HG03039 (cell line): ENCODE data around the gene APMAP.
A peak's percentile ranks its signal among the peaks of the same experiment; 100 is the strongest.

ENCODE experiments used
- ATAC-seq: cut with Tn5 transposase; IDR thresholded peaks from one replicate; pipeline ENCODE4 v1.9.1; 2021; ENCODE audit warnings: mild to moderate bottlenecking, moderate library complexity; ENCODE audit not compliant: unreplicated experiment

Gene APMAP, protein sequence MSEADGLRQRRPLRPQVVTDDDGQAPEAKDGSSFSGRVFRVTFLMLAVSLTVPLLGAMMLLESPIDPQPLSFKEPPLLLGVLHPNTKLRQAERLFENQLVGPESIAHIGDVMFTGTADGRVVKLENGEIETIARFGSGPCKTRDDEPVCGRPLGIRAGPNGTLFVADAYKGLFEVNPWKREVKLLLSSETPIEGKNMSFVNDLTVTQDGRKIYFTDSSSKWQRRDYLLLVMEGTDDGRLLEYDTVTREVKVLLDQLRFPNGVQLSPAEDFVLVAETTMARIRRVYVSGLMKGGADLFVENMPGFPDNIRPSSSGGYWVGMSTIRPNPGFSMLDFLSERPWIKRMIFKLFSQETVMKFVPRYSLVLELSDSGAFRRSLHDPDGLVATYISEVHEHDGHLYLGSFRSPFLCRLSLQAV

DNA sequence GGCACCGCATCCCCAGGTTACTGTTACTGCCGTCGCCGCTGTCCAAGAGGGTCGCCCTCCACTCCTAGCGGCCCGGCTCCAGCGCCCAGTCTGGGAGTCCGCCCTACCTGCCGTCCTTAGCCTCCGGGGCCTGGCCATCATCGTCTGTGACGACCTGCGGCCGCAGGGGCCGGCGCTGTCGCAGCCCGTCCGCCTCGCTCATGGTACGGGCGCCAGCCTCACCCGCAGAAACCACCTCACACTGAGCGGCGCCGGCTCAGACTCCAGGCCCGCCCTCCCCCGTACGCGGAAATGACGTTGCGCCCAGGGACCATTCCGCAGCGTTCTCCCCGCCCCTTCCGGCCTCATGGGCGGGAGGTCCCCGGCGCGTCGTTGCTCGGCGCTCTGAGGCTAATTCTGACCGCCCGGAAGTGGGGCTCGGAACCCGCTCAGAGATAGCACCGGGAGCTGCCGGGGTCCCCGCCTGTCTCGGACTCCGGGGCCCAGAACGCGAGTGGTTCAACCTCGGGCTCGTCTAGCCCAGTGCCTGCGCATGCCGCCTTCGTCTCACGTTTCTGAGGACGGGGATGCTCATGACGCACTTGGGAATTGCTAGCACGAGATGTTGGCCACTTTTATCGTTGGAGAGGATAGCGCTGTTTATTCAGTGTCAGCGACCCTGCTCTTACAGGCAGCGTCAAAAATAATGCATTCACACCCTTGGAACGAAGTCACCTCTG is at the start of gene APMAP:
TSS of gene APMAP (minus strand) at position 265 of the 719 bp plus-strand sequence. CDS start at position 202, 63 bp downstream.
- peak; percentile 97 for ATAC-seq

DNA sequence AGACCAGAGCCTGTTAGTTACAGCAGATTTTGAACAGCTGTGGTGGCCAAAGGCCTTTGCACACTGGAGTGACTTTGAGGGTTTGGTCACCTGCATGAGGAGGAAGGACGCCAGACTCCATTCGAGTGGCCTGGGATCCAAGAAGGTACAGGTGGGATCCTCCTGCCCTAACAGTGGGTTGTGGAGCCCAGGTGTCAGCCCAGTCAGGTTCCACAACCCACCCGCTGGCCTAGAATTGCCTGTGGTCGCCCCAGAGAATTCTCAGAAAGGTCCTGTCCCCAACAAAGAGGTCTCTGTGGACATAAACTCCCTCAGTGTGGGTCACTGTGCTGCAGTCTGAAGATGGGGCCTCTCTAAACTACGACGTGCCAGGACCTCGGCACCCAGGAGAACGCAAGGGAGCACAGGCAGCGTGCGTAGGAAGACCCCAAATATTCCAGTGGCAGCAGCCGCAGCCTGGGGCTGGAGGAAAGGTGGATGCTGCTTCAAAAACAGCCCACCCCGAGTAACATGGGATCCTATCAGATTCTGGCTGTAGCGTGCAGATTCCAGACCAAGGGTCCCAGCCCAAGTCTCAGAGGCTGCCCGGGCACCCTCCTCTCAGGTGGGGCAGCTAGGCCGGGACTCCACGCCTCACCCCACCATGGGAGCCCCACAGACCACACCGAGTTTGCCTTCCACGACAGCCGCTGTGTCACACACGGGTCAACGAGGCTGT is 49.4 kb upstream of the APMAP start:
- ATAC-seq, result no peak

DNA sequence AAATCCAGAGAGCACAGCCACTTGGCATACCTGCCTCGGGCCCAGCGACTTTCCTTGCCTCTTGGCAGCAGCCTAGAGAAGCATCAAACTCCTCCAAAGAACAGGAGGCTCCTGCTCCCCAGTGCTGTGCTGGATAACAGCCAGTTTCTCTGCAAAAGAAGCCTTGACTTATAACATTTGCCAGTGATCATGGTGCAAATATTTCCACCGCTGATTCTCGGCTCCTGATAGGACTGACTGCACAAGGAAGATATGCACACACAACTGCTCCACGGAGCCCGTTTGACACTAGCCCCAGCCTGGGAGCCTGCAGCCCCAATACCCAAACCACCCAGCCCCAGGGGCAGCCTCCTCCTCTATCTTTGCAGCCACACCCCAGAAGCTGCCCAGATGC is 47.9 kb upstream of the APMAP start:
- ATAC-seq, result no peak

DNA sequence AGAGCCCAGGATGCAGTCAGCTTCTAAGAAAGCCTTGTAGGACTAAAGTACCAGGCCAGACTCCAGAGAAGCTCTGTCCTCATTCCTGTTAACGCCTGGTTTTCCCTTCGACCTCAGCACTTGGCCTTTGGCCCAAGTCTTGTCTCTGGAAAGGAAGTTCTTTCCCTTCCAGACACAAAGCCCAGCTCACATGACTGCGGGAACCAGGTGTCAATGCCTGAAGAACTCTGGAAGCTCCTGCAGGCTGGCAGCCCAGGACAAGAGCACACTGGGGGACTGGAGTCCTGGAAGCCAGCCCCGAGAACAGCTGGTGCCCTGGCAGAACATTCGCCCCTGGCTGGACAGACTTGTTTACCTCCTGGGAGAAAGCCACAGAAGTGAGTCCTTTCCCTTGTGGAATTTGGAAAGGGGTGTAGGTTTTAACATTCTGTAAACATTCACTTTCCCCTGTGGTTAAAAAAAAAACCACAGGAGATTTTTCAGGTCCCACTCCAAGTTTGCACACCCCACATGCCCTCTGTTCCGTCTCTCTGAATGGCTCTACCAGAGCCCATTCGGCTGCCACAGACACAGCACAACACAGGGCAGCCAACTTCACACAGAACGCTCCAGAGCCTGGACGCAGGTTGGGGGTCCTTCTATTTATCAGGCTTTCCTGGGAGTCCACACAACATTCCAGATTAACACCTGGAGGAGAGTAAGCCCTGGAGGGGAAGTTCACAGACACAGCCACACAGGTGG is 47.3 kb upstream of the APMAP start:
- ATAC-seq, result no peak

DNA sequence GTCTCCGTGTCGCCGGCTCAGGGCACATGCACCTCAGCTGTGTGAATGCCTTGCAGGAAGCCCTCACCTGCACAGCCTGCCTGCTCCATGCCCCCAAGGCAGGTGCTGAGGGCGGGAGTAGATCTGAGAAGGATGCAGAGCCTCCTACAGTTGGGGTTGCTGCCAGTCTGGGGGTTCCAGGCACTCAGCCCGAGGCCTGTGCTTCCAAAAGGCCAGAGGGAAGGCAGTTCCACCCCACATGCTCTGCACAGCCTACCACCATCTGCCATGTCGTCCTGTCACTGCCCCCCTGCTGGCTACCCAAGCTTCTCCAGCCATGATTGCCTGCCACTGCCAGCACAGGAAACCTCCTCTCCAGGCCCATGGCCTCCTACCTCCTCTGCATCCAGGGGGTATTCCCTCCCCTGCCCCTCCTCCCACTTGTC is 46.1 kb upstream of the APMAP start:
- ATAC-seq, result no peak

DNA sequence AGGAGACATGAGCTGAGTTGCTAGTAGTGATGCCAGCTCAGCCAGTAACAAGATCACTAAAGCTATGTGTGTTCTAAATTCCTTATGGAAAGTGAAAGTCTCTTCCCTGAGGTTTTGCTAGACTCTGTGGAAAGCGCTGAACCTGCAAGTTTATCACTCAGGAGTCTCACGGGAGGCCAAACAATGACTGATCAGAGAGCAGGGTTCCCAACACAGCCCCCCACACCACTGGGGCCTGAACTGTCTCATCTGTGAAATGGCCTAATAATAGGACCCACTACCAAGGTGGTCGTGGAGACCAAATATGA is 45.5 kb upstream of the APMAP start:
- ATAC-seq, result no peak

DNA sequence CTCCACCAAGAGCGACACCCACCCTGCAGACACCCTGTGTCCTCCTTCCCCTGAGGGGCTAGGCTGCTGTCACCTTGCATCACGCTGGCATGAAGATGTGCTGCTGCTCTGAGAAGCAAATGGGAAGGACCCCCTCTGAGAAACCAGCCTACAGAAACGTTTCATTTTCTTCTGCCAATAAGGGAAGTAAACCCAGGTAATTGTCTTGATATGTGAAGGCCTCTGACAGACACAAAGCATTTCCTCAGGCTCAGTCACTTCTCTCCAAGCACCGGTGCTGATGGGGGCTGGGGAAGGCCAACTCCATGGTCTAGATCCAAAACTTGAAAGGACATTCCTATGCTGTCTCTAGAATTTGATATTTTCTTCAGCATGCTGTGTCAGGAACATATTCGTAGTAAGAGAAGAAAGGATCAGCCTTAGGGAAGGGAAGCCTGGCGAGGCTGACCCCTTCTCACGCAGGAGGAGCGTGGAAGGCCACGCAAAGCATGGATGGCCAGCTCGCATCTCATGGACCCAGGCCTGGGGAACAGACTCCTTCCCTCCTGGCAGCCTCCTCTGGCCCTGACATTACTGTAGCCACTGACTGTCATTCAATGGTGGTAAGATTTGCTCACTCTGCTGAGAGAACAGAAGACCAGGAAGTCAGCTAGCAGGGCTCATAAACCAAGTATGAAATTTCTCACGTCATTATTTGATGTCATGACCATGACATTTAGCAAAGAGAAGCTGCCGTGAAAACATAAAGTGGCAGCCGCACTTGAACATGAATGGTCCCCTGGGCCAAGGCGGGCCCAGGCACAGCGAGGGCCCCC is 44.9 kb upstream of the APMAP start:
- ATAC-seq, result no peak

DNA sequence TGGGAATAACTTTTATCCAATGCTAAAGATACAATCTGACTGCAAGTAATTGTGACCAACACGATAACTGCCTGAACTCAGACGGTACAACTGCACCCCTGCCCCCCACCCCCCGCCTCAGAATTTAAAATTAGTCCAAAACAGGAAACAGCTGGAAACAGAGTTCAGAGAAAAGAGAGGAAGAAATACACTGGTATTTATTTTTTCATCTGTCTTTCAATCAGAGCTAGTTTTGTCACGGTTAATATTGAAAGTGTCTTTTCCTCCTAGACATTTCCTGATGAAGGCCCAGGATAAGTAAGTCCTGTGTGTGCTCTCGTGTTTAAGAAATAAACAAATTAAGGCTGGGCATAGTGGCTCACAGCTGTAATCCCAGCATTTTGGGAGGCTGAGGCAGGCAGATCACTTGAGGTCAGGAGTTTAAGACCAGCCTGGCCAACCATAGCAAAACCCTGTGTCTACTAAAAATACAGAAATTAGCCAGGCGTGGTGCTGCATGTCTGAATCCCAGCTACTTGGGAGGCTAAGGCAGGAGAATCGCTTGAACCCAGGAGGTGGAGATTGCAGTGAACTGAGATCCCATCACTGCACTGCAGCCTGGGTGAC is 43.9 kb upstream of the APMAP start:
- no peak for ATAC-seq

DNA sequence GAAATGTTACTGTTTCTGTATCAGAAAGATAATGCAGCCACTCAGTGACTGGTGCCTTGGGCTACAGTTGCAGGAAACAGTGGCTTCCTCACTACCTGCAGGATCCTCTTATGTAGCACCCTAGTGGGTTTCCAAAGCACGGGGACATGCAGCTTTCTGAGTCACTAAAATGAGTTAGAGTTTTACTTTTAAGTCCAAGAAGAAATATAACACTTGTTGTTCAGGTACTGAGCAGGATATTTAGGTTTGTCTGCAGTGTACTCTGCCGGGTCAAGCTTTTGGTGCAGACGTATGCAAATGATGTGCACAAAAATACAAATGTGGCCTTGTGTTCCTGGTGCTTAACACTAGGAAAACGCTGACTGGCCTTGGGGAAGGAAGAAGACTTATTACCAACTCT is 43.4 kb upstream of the APMAP start:
- no peak for ATAC-seq

DNA sequence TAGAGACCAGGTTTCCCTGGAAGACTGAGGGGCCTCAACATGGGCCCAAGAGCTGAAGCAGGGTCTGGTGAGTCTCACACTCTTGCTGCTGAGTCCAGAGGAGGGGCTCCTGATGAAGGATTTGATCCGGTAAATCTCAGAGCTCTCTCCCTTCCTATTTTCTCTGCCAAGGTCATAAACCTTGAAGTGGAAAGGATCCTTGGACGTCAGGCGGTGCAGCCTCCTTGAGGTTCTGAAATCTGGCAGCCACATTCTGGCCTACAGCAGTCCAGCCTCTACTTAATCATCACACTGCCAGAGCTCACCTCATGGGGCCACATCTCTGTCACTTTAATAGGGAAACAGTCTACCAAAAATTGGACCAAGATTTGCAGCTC is 41.4 kb upstream of the APMAP start:
- ATAC-seq, result no peak

DNA sequence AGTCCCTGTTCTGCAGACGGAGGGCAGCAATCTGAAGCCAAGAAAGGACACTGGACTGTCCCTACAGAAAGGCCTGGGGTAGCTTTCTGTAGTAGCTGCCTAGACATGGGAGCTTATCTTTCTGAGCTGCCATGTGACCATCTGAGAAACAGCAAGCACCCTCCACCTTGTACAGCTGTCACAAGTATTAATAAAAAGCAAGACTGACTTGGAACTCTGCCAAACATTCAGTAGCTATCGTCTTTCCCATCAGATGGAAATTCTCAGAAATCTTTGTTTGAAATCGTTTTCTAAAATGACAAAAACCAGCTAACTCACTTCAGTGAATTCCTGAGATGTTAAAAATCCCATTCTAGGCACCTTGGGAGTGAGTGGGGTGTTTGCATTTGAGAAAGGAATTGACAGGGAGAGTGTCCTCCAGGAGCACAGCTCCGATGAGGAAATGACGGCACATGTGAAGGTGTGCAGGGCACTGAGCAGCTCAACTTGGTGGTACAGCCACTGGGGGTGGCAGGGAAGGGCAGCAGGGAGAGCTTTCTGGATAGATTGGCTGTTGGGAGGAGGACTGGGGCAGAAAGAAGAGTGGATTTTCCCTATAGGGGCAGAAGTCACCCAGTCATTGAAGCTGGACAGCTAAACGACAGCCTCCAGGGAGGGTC is 40.8 kb upstream of the APMAP start:
- ATAC-seq, result no peak

DNA sequence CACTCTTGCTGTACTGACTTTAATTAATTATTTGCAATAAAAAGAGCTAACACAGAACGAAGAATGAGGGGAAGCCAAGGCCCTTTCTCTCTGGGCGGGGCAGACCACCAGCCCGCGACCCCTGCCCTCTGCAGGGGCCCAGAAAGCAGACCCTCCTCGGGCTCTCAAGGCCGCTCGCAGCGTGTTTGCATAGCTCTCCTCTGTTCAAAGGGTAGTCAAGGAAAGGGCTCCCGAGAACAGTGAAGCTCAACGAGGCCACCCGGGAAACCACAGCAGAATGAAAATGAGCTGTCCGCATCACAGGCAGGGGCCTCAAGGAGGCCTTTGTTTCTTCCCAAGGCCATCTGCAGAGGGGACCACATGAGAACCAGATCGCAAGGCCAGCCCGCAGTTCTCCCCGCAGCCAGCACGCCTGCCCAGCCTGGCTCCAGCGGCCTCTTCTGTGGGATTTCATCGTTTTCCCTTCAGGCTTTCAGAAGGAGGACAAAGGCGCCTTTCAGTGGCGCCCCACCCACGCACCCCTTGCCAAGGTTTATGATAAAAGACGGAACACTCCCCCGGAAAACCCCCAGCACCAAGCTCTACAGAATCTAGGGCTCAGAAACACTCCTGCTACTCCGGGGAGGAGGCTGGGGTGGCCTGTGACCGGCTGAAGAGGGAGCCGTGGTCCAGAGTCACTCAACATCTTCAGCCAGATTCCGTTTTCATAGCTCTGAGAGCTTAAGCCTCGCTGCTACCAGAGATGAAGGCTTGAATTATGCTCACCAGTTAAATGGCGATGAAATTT is 40.1 kb upstream of the APMAP start:
- no peak for ATAC-seq

DNA sequence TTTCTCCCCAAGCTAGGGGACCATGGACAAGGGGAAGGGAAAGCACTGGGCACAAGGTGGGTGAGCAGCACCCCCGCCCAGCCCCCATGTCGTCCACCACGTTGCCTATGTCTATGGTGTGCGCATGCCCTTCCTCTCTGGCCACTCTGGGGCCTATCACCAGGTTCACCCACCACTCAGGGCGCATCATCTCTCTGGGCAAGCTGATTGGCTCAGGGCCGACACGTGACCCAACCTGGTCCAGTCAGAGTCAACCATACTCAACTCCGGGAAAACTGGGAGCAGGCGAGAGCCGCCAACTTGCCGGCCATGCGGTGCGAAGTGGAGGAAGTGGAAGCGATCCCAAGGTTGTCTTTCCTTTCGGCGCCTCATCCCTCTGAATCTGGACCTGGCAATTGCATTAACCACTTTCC is 39.5 kb upstream of the APMAP start:
- ATAC-seq, result no peak

DNA sequence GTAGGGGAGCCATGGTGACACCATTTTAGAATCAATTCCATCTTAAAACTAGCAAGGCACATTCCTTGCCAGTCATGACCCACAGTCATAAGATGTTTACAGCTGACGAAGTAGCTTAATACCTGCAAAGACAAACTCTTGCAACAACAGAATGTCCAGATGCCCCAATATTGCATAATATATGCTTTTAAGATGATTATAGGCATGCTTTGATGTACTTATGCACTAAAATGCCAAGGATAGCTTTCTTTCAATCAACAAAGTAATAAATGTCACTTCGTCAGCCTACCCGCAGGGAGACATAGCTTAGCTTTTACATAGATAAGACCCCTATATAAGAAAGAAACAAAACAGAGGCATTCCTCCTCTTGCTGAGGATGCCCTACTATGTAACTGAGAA is 38.7 kb upstream of the APMAP start:
- no peak for ATAC-seq

DNA sequence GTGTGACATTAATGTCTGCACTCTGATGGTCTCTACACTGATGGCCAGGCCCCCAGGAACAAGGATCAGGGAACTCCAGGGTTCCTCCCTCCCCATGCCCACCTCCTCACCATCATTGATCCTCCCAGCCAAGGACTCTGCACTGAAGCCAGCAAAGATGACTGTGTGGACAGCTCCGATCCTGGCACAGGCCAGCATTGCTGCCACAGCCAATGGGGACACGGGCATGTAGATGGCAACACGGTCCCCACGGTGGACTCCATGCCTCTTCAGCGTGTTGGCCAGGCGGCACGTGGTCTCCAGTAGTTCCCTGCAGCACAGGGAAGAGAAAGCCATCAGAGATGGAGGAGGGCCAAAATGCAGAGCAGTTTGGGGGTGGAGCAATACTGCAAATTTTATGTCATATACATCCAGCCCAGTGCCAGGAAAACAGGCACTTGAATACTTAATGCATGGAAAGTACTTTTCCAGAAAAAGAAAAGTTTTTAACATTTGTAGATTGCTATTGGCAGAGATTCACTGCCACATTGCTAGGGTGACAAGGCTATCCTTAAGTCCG is 38.2 kb upstream of the APMAP start:
- ATAC-seq, result no peak

DNA sequence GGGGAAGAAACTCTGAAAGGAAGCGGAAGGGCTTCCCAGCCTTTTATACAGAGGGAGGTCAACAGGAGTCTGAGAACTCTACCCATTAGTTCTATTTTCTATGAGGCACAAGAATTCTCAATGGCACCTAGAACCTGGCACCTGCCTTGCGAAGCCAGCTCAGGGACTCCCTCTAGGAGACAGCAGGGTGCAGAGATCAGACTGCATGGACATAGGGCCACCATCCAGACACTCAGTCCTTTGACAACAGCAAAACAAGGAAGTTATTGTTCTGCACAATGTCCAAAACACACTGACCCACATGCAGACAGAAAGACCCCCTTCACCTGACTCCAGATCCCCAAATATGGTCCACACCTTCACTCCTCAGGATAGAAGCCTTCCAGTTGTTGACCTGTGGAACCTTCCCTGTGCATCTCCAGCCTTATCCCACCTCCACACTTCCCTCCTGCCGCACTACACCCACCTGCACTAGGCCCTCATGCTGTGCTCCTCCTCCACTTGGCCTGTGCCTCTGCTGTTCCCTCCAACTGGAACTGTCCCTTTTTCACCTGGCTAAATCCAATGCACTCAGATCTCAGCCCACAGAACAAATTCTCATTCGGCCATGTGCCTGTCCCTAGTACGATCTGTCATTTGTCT is 37.6 kb upstream of the APMAP start:
- ATAC-seq, result no peak

DNA sequence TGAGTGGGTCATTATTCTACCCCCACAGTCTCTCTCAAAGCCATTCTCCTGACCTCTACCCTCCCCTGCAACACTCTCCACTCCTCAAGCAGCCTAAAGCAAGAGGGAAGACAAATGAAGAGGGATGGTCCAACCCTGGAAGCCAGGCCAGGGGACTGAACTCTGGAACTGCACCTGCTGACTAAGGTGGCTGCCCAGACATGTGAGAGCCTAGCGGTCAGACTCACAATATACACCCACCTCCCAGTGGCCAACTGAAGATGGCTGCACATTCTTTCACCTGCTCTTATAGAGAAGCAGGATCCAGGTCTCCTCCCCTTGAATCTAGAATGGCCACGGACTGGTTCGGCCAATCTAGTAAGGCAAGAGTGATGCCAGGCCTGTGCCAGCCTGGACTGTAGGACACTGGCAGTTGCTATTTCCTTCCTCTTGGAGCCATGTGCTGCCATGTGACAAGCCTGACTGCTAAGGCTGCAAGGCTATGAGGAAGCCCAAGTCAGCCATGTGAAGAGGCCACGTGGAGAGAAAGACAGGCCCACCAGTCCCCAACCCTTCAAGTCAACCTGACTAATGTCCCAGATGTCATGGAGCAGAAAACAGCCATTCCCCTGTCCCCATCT is 33.5 kb upstream of the APMAP start:
- no peak for ATAC-seq
